Neural cell (in vitro differentiated cells): ENCODE data around the gene MAPK8IP2. TPM values are rescaled to one million over a fixed set of nuclear protein-coding genes. Genes with fewer than 3 reads are reported as not detected.
"Not testable (repeated sequence)": the region's sequence is repeated elsewhere in the genome, so short reads cannot be mapped to it uniquely, and the experiment has no call there.

Source experiments
- H2AFZ ChIP-seq: fragments of 200-600, 300-800 bp; sonication (generic), shearing (Covaris generic); 2 replicates; pipeline ENCODE4 v1.6.0; 2014; ENCODE audit warnings: low read depth, mild to moderate bottlenecking, antibody characterized with exemption, low read length, moderate library complexity
- H3F3A ChIP-seq: fragments of 200-600 bp; shearing (Covaris generic); 2 replicates; pipeline ENCODE4 v1.6.1; 2016; ENCODE audit warnings: mild to moderate bottlenecking, moderate library complexity, mixed read lengths, antibody characterized with exemption, low read length; ENCODE audit not compliant: insufficient read depth, poor library complexity, severe bottlenecking
- H3K27ac ChIP-seq: fragments of 200-600, 300-800 bp; sonication (generic), shearing (Covaris generic); 2 replicates; pipeline ENCODE4 v1.5.1; 2014; ENCODE audit warnings: mild to moderate bottlenecking, low read length, moderate library complexity
- H3K27me3 ChIP-seq: fragments of 300-800, 200-600 bp; sonication (generic), shearing (Covaris generic); 2 replicates; pipeline ENCODE4 v1.6.0; 2014; ENCODE audit warnings: mild to moderate bottlenecking, low read depth, low read length, moderate library complexity; ENCODE audit not compliant: insufficient read depth
- H3K36me3 ChIP-seq: fragments of 300-800, 200-600 bp; sonication (generic), shearing (Covaris generic); 2 replicates; pipeline ENCODE4 v1.5.1; 2014; ENCODE audit warnings: mild to moderate bottlenecking, antibody characterized with exemption, low read length, moderate library complexity; ENCODE audit not compliant: insufficient read depth
- H3K4me2 ChIP-seq: fragments of 300-800, 200-600 bp; sonication (generic), shearing (Covaris generic); 2 replicates; pipeline ENCODE4 v1.6.0; 2014; ENCODE audit warnings: mild to moderate bottlenecking, low read length
- H3K4me3 ChIP-seq: fragments of 300-800, 200-600 bp; sonication (generic), shearing (Covaris generic); 2 replicates; pipeline ENCODE4 v1.5.1; 2014; ENCODE audit warnings: mild to moderate bottlenecking, low read length, moderate library complexity
- H3K79me2 ChIP-seq: fragments of 200-600 bp; shearing (Covaris generic); replicated peaks from 2 replicates; pipeline ENCODE4 v1.6.0; 2014; ENCODE audit warnings: mild to moderate bottlenecking, low read length, moderate library complexity; ENCODE audit not compliant: insufficient read depth
- H3K9ac ChIP-seq: fragments of 300-800, 200-600 bp; sonication (generic), shearing (Covaris generic); 2 replicates; pipeline ENCODE4 v1.6.1; 2016; ENCODE audit warnings: mild to moderate bottlenecking, low read length, mixed read lengths
- H3K9me2 ChIP-seq: fragments of 200-600 bp; shearing (Covaris generic); 2 replicates; pipeline ENCODE4 v1.6.1; 2016; ENCODE audit warnings: mild to moderate bottlenecking, low read length, mixed read lengths; ENCODE audit not compliant: insufficient read depth
- H3K9me3 ChIP-seq: fragments of 200-600, 300-800 bp; sonication (generic), shearing (Covaris generic); 2 replicates; pipeline ENCODE4 v1.6.1; 2016; ENCODE audit warnings: mild to moderate bottlenecking, mixed run types, low read length, moderate library complexity, mixed read lengths
- H4K20me1 ChIP-seq: fragments of 200-600 bp; shearing (Covaris generic); 2 replicates; pipeline ENCODE4 v1.6.1; 2016; ENCODE audit warnings: mild to moderate bottlenecking, mixed run types; ENCODE audit not compliant: insufficient read depth
- EP300 ChIP-seq: fragments of 450-650 bp; conservative IDR thresholded peaks from 2 replicates; pipeline ENCODE4 v1.6.1; 2014; ENCODE audit warnings: antibody characterized with exemption, mild to moderate bottlenecking, moderate library complexity; ENCODE audit not compliant: poor library complexity, severe bottlenecking
- EZH2 ChIP-seq: fragments of 200-600, 300-800 bp; shearing (Covaris generic), sonication (generic); IDR thresholded peaks from 2 replicates; pipeline ENCODE4 v1.6.1; 2014; ENCODE audit warnings: antibody characterized with exemption, low read length, borderline replicate concordance, mild to moderate bottlenecking; ENCODE audit not compliant: insufficient read depth, poor library complexity, severe bottlenecking
- MXI1 ChIP-seq: fragments of 450-650 bp; conservative IDR thresholded peaks from 2 replicates; pipeline ENCODE4 v1.6.1; 2014; ENCODE audit warnings: antibody characterized with exemption, mild to moderate bottlenecking; ENCODE audit not compliant: poor library complexity, severe bottlenecking
- POLR2AphosphoS5 ChIP-seq: IDR thresholded peaks from 2 replicates; pipeline ENCODE4 v1.6.1; 2012
- RAD21 ChIP-seq: fragments of 450-650 bp; conservative IDR thresholded peaks from 2 replicates; pipeline ENCODE4 v1.6.1; 2014; ENCODE audit warnings: antibody characterized with exemption, mild to moderate bottlenecking, moderate library complexity
- SMC3 ChIP-seq: fragments of 450-650 bp; conservative IDR thresholded peaks from 2 replicates; pipeline ENCODE4 v1.6.1; 2014; ENCODE audit warnings: antibody characterized with exemption, mild to moderate bottlenecking, moderate library complexity; ENCODE audit not compliant: poor library complexity
- TAF1 ChIP-seq: IDR thresholded peaks from 2 replicates; pipeline ENCODE4 v1.6.1; 2012; ENCODE audit warnings: low read depth
- polyA plus RNA-seq: library from polyadenylated mRNA; depleted of rRNA; stranded (reverse); fragments of >200 nt; gene quantifications from 2 replicates; pipeline ENCODE4 v1.2.3, GENCODE V29; 2014
- TF ChIP-seq, protein P1 (sequence below): fragments of 450-650 bp; IDR thresholded peaks from 2 replicates; pipeline ENCODE4 v1.5.1; 2014; ENCODE audit warnings: antibody characterized with exemption, mild to moderate bottlenecking, moderate library complexity; ENCODE audit not compliant: poor library complexity, severe bottlenecking
- TF ChIP-seq, protein P2 (sequence below): IDR thresholded peaks from 2 replicates; pipeline ENCODE4 v1.6.1; 2012; ENCODE audit warnings: borderline replicate concordance

MAPK8IP2 gene
- polyA plus RNA-seq, 1 donor from 2014 or later: 48.0 TPM

DNA sequence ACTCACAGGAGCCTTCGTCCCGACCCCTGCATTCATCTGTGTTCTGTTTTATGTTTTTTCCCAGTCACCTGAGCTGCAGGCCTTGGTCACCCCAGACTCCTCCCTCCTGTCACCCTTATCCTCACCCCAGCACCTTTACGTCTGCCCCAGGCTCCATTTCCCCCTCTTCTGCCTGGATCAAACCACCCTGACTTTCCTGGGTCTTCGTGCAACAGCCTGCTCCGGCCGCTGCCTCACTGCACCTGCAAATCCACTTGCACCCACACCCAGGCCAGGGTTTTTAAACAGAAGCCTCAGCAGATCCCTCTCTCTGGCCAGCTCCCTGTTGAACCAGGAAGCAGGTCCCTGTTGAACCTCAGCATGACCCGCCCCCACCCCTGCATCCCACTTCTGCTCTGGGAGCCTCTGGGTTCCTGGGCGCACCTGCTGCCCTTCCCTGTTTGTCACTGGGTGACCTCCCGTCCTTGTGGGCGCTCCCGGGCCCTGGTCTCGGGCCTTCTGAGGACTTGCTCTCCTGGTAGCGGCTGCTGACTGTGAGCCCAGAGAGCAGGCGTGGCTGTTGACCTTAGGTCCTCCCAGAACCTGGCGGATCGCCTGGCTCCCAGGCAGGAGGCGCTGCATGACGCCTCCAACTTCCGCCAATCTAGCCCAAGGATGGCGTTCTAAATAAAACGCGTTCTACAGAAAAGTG, 12.8 kb downstream of the MAPK8IP2 start:
- TF ChIP-seq RAD21: no peak
- no peaks in the 10 kb centered on the region for H3K9me2 ChIP-seq
- H3K4me2 ChIP-seq: no peak overlapping the region
- no peaks in the 10 kb centered on the region for H4K20me1 ChIP-seq
- H2AFZ ChIP-seq: no peak overlapping the region
- no peaks in the 10 kb centered on the region for H3K27me3 ChIP-seq
- H3K27ac ChIP-seq: no peak overlapping the region
- H3K36me3 ChIP-seq: no peaks in the 10 kb centered on the region
- H3K4me3 ChIP-seq: no peak overlapping the region
- H3K9ac ChIP-seq: no peak overlapping the region
- H3K9me3 ChIP-seq: no peaks in the 10 kb centered on the region
- H3K79me2 ChIP-seq: no peaks in the 10 kb centered on the region
- no peaks in the 10 kb centered on the region for H3F3A ChIP-seq

DNA sequence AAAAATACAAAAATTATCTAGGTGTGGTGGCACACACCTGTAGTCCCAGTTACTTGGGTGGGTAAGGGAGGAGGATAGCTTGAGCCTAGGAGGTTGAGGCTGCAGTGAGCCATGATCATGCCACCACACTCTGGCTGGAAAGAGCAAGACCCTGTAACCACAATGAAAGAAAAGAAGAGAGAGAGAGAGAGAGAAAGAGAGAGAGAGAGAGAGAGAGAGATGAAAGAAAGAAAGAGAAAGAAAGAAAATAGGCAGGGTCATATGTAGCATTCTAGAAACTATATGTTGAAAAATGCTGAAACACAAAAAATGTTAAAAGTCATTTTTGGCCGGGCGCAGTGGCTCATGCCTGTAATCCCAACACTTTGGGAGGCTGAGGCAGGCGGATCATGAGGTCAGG, 13.7 kb downstream of the MAPK8IP2 start:
- H3K9me2 ChIP-seq, H4K20me1 ChIP-seq, H3K9ac ChIP-seq, H3F3A ChIP-seq, H3K36me3 ChIP-seq, H3K4me2 ChIP-seq, H3K27me3 ChIP-seq, H3K79me2 ChIP-seq, H3K27ac ChIP-seq, H2AFZ ChIP-seq, H3K4me3 ChIP-seq, H3K9me3 ChIP-seq: not testable (repeated sequence)

DNA sequence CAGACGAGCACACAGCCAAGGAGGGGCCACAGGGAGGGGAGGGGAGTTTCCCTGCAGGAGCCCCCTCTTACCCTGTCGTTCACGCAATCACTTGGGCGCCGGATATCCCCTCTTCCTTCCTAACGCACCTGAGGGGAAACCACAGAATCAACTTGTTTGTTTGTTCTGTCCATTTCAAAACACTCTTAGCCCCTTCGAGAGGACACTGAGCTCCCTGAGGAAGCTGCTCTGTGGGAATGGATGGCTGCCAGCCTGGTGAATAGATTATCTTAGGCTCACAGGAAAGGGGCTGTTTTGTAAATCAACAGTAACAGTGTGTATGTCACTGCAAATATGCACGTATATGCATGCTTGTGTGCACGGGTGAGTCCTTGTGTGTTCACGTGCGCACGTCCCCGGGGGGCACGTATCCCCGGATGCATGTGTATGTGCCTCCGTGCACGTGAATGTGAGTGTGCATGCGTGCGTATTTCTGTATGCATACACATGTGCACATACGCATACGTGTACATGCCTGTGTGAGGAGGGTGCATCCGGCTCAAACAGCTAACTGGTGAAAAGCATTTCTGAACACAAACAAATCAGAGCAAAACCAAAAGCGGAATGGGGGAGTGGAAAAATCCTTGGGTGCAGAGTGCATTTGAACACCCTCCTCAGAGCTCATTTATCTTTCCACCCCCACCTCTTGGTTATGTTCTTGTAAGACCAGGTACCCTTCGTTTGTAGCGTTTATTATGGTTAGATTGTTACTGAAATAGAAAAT, 20.2 kb downstream of the MAPK8IP2 start:
- H3K4me2 ChIP-seq: no peak overlapping the region
- no peak overlapping the region for H3K9ac ChIP-seq

DNA sequence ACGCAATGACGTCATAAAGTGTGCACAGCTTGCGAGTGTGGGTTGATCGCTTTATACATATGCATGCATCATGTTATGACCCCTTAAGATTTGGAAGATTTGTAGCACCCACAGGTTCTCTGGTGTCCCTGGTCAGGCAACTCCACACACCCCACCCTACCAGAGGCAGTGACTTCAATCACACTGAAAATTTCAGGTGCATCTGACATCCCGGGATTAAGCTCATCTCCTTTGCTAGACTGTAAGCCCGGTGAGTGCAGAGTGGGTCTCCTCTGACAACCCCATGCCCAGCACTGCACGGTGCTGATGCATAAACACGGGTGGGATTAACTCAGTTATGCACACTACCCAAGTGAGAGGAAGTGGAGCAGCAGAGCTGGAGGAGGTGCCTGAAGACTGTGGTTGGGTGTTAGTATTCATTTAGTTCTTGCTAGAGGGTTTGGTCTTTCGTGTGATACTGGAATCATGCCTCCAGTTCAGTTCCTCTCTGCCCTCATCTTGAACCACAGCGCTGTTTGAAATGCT, 20.8 kb downstream of the MAPK8IP2 start:
- Histone ChIP-seq H3K4me3 (no peak overlapping the region), H2AFZ (no peak overlapping the region), H3F3A (no peaks in the 10 kb centered on the region), H3K4me2 (no peak overlapping the region), H4K20me1 (no peaks in the 10 kb centered on the region), H3K79me2 (no peaks in the 10 kb centered on the region), H3K36me3 (no peaks in the 10 kb centered on the region), H3K27ac (no peak overlapping the region), H3K27me3 (no peaks in the 10 kb centered on the region), H3K9me3 (no peaks in the 10 kb centered on the region), H3K9ac (no peak overlapping the region), H3K9me2 (no peaks in the 10 kb centered on the region)
- no peak for TF ChIP-seq MXI1
- no peak for TF ChIP-seq EP300
- TF ChIP-seq, protein P1, sequence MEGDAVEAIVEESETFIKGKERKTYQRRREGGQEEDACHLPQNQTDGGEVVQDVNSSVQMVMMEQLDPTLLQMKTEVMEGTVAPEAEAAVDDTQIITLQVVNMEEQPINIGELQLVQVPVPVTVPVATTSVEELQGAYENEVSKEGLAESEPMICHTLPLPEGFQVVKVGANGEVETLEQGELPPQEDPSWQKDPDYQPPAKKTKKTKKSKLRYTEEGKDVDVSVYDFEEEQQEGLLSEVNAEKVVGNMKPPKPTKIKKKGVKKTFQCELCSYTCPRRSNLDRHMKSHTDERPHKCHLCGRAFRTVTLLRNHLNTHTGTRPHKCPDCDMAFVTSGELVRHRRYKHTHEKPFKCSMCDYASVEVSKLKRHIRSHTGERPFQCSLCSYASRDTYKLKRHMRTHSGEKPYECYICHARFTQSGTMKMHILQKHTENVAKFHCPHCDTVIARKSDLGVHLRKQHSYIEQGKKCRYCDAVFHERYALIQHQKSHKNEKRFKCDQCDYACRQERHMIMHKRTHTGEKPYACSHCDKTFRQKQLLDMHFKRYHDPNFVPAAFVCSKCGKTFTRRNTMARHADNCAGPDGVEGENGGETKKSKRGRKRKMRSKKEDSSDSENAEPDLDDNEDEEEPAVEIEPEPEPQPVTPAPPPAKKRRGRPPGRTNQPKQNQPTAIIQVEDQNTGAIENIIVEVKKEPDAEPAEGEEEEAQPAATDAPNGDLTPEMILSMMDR: no peak
- no peak for TF ChIP-seq TAF1
- TF ChIP-seq, protein P2, sequence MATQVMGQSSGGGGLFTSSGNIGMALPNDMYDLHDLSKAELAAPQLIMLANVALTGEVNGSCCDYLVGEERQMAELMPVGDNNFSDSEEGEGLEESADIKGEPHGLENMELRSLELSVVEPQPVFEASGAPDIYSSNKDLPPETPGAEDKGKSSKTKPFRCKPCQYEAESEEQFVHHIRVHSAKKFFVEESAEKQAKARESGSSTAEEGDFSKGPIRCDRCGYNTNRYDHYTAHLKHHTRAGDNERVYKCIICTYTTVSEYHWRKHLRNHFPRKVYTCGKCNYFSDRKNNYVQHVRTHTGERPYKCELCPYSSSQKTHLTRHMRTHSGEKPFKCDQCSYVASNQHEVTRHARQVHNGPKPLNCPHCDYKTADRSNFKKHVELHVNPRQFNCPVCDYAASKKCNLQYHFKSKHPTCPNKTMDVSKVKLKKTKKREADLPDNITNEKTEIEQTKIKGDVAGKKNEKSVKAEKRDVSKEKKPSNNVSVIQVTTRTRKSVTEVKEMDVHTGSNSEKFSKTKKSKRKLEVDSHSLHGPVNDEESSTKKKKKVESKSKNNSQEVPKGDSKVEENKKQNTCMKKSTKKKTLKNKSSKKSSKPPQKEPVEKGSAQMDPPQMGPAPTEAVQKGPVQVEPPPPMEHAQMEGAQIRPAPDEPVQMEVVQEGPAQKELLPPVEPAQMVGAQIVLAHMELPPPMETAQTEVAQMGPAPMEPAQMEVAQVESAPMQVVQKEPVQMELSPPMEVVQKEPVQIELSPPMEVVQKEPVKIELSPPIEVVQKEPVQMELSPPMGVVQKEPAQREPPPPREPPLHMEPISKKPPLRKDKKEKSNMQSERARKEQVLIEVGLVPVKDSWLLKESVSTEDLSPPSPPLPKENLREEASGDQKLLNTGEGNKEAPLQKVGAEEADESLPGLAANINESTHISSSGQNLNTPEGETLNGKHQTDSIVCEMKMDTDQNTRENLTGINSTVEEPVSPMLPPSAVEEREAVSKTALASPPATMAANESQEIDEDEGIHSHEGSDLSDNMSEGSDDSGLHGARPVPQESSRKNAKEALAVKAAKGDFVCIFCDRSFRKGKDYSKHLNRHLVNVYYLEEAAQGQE: no peak
- no peak for TF ChIP-seq EZH2
- TF ChIP-seq POLR2AphosphoS5: no peak
- no peak for TF ChIP-seq SMC3
- no peak for TF ChIP-seq RAD21

More for the DNA sequence above, 20.2 kb downstream of the MAPK8IP2 start:
- Histone ChIP-seq H2AFZ (no peak overlapping the region), H3K9me3 (no peaks in the 10 kb centered on the region), H3K79me2 (no peaks in the 10 kb centered on the region), H4K20me1 (no peaks in the 10 kb centered on the region), H3K9me2 (no peaks in the 10 kb centered on the region), H3K4me3 (peak overlapping the region; percentile 30), H3K27ac (no peak overlapping the region), H3K36me3 (no peaks in the 10 kb centered on the region), H3F3A (no peaks in the 10 kb centered on the region), H3K27me3 (no peaks in the 10 kb centered on the region)
- peak; percentile 2 for TF ChIP-seq RAD21
- peak; percentile 13 for TF ChIP-seq SMC3
- TF ChIP-seq EZH2: no peak
